ENCODE results near the gene ATP8B3. TPM values are rescaled to one million over a fixed set of nuclear protein-coding genes. Genes with fewer than 3 reads are reported as not detected.

Gene ATP8B3
- total and polyA plus RNA-seq, 9 of the 15 experiments (the other 6 are each of a cell fraction or from before 2014, with no cell fraction given), result 1.2 to 12.3 (median 3.8) TPM

GRCh38 chr19:1812426-1813191 lies 533 bp upstream of the ATP8B3 start (continued):
- TF ChIP-seq, protein P1, sequence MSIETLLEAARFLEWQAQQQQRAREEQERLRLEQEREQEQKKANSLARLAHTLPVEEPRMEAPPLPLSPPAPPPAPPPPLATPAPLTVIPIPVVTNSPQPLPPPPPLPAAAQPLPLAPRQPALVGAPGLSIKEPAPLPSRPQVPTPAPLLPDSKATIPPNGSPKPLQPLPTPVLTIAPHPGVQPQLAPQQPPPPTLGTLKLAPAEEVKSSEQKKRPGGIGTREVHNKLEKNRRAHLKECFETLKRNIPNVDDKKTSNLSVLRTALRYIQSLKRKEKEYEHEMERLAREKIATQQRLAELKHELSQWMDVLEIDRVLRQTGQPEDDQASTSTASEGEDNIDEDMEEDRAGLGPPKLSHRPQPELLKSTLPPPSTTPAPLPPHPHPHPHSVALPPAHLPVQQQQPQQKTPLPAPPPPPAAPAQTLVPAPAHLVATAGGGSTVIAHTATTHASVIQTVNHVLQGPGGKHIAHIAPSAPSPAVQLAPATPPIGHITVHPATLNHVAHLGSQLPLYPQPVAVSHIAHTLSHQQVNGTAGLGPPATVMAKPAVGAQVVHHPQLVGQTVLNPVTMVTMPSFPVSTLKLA (conservative IDR thresholded peaks at IDR 0.05), result peak; percentile 39 to 74; a peak in 3 of 4 replicates
- TF ChIP-seq CREB3 (tag; conservative IDR thresholded peaks at IDR 0.05; ENCODE audit: low read depth), result no peak
- TF ChIP-seq CREB5 (CRISPR knock-in tag; IDR thresholded peaks at IDR 0.05), result no peak
- TF ChIP-seq HEY1 (CRISPR knock-in tag; IDR thresholded peaks at IDR 0.05; ENCODE audit: borderline replicate concordance), result no peak
- no peak for TF ChIP-seq ZNF407 (IDR thresholded peaks at IDR 0.05; ENCODE audit: low read depth)
- no peak for TF ChIP-seq ZNF655 (CRISPR knock-in tag; IDR thresholded peaks at IDR 0.05)
- TF ChIP-seq, protein P2, sequence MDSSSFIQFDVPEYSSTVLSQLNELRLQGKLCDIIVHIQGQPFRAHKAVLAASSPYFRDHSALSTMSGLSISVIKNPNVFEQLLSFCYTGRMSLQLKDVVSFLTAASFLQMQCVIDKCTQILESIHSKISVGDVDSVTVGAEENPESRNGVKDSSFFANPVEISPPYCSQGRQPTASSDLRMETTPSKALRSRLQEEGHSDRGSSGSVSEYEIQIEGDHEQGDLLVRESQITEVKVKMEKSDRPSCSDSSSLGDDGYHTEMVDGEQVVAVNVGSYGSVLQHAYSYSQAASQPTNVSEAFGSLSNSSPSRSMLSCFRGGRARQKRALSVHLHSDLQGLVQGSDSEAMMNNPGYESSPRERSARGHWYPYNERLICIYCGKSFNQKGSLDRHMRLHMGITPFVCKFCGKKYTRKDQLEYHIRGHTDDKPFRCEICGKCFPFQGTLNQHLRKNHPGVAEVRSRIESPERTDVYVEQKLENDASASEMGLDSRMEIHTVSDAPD (CRISPR knock-in tag; IDR thresholded peaks at IDR 0.05), result no peak
- TF ChIP-seq KDM4B (IDR thresholded peaks at IDR 0.05; ENCODE audit: borderline replicate concordance in 2 of 2, low read depth in 1 of 2), result no peak; a peak in 1 of 4 replicates
